HG02884 (cell line): ENCODE results near the gene DAW1.
"Not testable (repeated sequence)": the region's sequence is repeated elsewhere in the genome, so short reads cannot be mapped to it uniquely, and the experiment has no call there.

Experiments used
- ATAC-seq: cut with Tn5 transposase; IDR thresholded peaks from one replicate; pipeline ENCODE4 v1.9.1; 2021; ENCODE audit warnings: mild to moderate bottlenecking, moderate library complexity; ENCODE audit not compliant: unreplicated experiment

Gene DAW1

GRCh38 chr2:227871375-227871791, at the start of gene DAW1:
Gene DAW1 (plus strand): TSS chr2:227871631. CDS start chr2:227871690, 59 bp downstream.
- ATAC-seq = peak; percentile 76

- ATAC-seq = no peak
Measured at GRCh38 chr2:227822416-227823003, 48.9 kb upstream of the DAW1 start.

DNA sequence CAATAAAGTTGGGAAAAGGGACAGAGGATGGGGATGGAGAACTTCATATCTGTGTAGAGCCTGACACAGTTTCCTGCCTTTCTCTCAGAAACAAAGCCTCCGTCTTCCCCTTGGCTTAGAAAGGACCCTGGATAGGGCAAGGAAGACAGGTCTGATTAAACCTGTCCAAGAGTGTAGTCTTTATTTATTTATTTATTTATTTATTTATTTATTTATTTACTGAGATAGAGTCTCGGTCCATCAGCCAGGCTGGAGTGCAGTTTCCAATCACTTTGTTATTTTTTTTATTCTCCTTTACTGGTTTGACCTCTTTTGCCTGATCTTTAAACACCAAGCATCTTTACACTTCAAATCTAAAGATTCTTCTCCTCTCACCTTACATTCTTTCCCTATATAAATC, 47.5 kb upstream of the DAW1 start:
- ATAC-seq = no peak

GRCh38 chr2:227824711-227825110, 46.7 kb upstream of the DAW1 start:
- ATAC-seq = no peak

DNA sequence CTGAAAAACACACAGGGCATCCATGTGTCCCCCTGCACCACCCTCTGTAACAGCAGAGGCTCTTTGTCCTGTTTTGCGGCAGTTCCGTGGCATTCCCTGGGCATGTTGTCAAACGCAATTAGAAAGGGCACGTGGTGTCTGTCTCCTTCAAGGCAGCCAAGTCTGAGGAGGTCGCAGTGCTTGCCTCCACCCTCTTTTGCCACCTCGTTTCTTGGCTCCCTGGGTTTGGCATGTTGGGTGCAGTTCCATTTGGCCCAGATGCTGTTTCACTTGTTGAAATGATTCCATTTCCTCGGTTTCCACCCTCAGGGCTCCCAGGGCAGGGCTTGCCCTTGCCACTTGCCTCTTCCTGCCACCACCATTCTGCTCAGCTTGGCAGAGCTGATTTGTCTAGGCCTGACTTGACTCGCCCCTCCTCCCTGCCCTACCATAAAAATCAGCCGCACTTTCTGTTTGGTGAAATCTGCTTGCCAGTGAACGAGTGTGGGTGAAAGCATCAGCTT, 45.4 kb upstream of the DAW1 start:
- ATAC-seq = no peak

DNA sequence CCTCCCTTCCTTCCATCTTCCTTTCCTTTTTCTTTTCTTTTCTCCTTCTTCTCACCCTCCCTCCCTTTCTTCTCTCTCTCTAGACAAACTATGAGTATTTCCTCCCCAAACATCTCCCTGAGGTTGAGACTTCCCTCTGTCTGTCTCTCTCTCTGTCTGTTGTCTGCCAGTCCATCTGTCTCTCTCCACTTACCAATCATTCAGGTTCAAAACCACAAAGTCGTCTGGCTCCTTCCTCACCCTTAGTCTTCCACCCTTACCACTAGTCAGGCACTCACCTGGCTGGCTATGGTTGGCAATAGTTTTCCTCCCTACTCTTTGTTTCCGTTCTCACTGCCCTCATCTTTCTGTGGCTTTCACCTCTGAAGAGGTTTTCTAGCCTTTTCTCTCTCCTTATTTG, 44.9 kb upstream of the DAW1 start:
- no peak for ATAC-seq

GRCh38 chr2:227827143-227827542, 44.3 kb upstream of the DAW1 start:
- ATAC-seq = no peak

- ATAC-seq = no peak
Measured at GRCh38 chr2:227828477-227828912, 42.9 kb upstream of the DAW1 start.

DNA sequence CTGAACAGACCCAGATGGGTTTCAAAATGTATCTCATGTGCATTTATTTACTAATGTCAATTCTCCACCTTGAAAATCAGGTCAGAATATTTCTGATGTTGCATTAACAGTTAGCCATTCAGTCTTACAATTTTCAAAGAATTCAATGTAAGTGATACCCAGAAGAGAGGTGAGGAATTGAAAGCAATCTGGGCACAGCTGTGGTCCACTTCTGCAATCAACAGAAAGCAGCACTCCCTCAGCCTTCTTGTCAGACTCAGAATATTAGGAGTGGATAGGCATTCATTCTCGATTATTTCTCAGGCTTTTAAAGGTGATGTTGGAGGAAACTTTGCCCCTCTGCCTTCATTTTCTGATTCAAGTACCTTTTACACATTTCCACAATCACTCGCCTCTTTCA, 42.1 kb upstream of the DAW1 start:
- ATAC-seq = no peak

- ATAC-seq = no peak
Measured at GRCh38 chr2:227834423-227834822, 37.0 kb upstream of the DAW1 start.

GRCh38 chr2:227834916-227835650, 36.3 kb upstream of the DAW1 start:
- no peak for ATAC-seq

DNA sequence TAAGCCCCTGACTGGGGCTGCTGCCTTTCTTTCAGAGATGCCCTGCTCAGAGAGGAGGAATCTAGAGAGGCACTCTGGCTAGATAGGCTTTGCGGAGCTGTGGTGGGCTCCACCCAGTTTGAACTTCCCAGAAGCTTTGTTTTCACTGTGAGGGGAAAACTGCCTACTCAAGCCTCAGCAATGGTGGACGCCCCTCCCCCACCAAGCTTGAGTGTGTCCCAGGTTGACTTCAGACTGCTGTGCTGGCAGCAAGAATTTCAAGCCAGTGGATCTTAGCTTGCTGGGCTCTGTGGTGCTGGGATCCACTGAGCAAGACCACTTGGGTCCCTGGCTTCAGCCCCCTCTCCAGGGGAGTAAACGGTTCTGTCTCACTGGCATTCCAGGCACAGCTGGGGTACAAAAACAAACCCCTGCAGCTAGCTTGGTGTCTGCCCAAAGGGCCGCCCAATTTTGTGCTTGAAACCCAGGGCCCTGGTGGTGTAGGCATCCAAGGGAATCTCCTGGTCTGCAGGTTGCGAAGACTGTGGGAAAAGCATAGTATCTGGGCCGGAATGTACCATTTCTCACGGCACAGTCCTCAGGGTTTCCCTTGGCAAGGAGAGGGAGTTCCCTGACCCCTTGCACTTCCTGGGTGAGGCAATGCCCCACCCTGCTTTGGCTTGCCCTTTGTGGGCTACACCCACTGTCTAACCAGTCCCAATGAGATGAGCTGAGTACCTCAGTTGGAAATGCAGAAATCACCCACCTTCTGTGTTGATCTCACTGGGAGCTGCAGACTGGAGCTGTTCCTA, 31.9 kb upstream of the DAW1 start:
- ATAC-seq = not testable (repeated sequence)

GRCh38 chr2:227846831-227847230, 24.6 kb upstream of the DAW1 start:
- peak; percentile 52 for ATAC-seq

DNA sequence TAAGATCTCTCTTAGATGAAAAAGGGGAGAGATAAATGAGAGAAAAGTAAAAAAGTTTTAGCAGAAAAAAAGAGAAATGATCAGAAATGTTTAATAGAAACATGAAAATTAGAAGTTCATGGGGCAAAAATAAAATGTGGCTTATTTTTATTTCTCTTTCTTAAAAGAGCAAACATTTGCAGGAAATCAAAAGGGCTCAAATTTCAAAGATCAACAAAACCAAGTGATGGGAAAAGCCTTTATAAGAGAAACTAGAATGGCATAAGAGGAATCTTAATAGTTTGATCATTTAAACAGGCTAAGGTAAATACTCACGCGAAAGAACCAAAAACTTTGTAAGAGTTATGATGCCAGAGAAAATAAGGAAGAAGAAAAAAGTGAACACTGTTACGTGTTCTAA, 23.3 kb upstream of the DAW1 start:
- peak; percentile 4 for ATAC-seq

GRCh38 chr2:227848586-227848985, 22.8 kb upstream of the DAW1 start:
- peak; percentile 91 for ATAC-seq

DNA sequence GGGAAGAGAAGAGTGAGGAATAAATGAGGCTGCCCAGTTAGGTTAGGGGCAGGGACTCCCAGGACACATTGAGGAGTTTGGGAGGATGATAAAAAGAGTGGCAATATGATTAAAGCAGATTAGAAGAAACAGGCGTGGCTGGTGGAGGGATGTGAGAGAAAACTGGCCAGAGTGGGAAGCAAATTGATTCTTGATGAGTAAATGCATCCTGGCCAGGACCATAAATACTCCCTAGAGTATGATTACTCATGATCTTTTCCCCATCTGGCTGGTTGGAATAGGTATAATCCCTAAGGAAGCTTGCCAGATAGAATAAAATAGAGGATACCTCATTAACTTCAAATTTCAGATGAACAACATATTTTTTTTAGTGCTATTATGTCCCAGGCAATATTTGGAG, 21.5 kb upstream of the DAW1 start:
- ATAC-seq = no peak

GRCh38 chr2:227853204-227853629, 18.2 kb upstream of the DAW1 start:
- ATAC-seq = no peak

DNA sequence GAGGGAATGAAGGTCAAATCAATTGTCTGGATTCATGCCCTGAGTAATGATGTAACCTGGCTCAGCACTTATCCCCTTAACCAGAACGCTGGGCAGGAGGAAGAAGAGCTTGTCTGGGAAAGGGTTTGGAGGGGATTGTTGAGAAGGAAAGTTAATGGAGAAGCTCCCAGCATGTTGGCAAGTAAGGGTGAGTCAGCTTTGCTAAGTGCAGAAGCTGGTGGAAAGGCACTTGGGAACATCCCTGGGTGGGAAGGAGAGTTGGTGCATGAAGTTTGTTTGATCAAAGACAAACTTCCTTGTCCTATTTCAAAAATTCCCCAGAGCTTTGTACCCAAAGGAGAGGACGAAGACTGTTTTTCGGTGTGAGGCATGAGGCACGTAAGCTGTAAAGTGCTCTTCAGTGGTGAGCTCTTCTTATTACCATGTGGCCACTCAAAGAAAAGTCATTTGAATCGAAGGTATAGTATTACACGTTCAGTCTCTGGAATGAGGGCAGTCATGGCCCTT, 17.6 kb upstream of the DAW1 start:
- no peak for ATAC-seq

- no peak for ATAC-seq
Measured at GRCh38 chr2:227855440-227855839, 16.0 kb upstream of the DAW1 start.

- ATAC-seq = no peak
Measured at GRCh38 chr2:227856697-227857096, 14.7 kb upstream of the DAW1 start.

GRCh38 chr2:227860221-227860641, 11.2 kb upstream of the DAW1 start:
- ATAC-seq = no peak
